Retinal pigment epithelial cell (primary cell): ENCODE data around the gene IL34.
A peak's percentile ranks its signal among the peaks of the same experiment; 100 is the strongest.

Experiments used
- DNase-seq: peaks from one replicate; pipeline ENCODE4 v3.0.0-alpha.2; 2010; ENCODE audit warnings: low read depth
- H3K4me3 ChIP-seq: 2 replicates; pipeline ENCODE4 v1.5.1; 2011; ENCODE audit warnings: mild to moderate bottlenecking, low read length, control low read depth, moderate library complexity
- TF ChIP-seq, protein P1 (sequence below): conservative IDR thresholded peaks from 2 replicates; pipeline ENCODE4 v1.5.1; 2011; ENCODE audit warnings: low read depth, low read length, control low read depth, inconsistent platforms

The IL34 gene

DNA sequence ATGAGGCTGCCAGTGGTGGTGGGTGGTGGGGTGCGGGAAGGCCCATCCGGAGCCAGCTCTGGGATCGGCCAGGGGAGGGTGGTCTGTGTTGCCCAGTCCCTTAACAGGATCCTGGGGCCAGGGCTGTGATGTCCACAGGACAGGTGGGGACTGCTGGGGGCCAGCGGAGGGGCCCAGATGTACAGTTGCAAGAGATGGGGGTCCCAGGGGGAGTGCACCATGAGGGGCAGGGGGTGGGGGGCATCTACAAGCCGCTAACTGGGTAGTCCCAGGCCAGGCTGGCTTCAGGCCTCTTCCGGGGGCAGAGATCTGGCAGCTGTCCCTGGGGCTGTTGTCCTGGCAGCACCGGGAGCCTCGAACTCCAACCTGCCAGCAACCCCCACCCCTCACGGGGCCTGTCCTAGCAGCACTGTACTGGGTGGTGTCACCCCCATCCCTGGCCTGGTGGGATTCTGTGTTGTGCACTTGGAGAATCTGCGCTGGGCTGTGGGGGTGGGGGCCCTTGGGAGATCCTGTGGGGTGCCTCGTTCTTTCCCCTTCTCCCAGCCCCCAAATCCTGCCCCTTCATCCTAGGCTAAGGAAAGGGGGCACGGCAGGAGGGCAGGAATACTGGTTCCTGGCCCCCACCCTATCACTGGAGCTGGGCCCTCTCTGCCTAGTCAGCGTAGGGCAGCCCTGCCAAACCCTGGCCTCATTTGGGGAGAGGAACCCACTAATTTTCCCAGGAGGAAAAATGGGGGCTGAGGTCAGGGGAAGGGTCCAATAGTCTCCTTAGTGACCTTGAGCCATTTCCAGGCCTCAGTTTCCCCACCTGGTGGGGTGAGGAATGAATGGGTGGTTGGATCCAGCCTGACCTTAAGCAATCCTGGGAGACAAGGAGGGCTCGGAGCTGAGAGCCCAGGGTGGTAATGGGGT, 38.0 kb downstream of the IL34 start:
- peak overlapping the region; percentile 86 for H3K4me3 ChIP-seq
- no peak for DNase-seq
- TF ChIP-seq, protein P1, sequence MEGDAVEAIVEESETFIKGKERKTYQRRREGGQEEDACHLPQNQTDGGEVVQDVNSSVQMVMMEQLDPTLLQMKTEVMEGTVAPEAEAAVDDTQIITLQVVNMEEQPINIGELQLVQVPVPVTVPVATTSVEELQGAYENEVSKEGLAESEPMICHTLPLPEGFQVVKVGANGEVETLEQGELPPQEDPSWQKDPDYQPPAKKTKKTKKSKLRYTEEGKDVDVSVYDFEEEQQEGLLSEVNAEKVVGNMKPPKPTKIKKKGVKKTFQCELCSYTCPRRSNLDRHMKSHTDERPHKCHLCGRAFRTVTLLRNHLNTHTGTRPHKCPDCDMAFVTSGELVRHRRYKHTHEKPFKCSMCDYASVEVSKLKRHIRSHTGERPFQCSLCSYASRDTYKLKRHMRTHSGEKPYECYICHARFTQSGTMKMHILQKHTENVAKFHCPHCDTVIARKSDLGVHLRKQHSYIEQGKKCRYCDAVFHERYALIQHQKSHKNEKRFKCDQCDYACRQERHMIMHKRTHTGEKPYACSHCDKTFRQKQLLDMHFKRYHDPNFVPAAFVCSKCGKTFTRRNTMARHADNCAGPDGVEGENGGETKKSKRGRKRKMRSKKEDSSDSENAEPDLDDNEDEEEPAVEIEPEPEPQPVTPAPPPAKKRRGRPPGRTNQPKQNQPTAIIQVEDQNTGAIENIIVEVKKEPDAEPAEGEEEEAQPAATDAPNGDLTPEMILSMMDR, result no peak

DNA sequence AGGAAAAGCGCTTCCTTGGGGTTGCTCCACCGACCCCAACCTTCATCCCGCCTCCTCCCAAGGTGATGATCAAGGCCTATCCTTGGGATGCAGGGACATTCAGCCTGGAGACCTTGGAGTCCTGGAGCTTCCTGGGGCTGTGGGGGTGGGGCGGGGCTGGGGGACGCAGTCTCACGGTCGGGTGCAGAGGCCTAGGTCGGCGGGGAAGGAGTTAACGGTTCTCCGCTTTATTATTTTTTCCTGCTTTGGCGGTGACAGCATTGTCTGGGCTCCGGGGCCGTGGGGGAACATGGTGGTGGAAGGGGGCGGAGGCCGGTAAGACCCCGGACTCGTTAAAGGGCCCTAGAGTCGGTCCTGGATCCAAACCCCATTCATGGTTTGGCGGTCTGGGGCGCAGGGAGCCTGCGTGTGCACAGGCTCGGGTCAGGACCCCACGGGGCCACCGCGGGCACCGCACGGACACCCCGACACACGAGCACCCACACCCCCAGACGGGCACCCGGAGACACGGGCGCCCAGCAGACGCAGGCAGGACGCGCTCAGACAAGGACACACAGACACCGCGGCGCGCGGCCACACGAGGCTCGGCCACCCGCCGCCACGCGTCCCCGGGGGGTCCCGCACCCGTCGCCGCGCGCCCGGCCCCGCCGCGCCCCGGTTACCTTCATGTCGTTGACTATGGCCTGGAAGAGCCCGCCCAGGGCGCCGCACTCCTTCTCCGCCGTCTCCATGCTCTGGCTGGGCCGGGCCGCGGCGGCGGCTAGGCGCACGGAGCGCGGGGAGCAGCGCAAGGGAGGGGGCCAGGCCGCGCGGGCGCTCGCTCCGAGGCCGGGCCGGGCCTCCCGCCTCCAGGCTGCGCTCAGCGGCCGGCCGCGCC, 38.9 kb downstream of the IL34 start:
- peak overlapping the region; percentile 86 for H3K4me3 ChIP-seq
- DNase-seq, result no peak
- TF ChIP-seq, protein P1, result no peak

DNA sequence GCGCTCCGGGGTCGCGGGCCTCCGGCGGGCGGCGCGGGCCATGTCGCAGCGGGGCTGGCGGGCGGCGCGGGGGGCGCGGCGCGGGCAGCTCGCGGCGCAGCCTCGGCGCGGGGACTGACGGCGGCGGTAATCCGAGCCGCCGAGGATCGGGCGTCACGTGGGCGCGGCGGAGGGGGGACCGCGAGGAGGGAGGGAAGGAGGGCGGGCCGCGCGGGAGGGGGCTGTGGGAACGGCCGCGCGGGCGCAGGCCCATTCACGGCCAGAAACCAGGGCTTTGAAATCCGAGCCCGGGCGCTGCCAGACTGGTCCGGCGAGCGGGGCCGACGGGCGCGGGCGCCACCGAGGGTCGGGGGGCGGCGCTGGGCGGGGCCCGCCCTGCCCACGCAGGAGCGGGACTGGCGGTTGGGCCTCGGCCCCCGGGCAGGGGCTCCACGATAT, 39.6 kb downstream of the IL34 start, which contains the start of gene MTSS2:
TSS of gene MTSS2 (minus strand) at position 116 of the 438 bp plus-strand sequence. CDS start 262 bp downstream, outside the sequence.
- peak; percentile 62 for DNase-seq
- peak within 1 kb of the TSS; percentile 86 for H3K4me3 ChIP-seq
- TF ChIP-seq, protein P1, result no peak

DNA sequence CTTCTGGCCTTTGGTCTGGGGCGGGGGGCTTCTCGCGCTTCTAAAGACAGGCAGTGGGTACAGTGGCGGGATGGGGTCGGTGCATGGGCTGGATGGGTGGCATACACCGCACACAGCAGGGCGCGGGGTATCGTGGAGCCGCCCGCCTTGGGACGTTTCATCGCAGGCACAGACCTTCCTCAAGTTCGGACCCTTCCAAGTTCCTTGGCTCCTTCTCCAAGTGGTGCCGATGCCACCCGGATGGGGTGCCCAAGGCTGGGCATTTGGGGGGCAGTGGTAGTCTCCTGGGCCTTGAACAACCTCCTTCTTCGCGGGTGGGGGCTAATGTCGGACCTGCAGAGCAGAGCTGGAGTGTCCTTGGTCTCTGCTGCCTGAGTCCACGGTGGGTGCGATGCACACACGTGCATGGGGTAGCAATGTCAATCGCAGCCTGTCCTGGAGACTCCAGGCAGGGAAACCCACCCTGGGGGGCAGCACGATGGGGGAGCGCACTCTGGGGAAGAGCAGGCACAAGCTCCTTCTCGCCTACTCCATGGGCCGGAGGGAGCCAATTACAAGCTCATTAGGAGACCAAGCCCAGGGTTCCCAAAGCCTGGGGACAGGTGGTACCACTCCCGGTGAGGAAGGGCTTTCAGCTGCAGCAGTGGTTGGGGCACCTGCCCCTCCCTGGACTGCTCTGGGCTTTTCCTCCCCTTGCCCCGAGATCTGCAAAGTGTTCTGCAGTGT, 40.2 kb downstream of the IL34 start:
- H3K4me3 ChIP-seq, result peak overlapping the region; percentile 31
- TF ChIP-seq, protein P1, result no peak

DNA sequence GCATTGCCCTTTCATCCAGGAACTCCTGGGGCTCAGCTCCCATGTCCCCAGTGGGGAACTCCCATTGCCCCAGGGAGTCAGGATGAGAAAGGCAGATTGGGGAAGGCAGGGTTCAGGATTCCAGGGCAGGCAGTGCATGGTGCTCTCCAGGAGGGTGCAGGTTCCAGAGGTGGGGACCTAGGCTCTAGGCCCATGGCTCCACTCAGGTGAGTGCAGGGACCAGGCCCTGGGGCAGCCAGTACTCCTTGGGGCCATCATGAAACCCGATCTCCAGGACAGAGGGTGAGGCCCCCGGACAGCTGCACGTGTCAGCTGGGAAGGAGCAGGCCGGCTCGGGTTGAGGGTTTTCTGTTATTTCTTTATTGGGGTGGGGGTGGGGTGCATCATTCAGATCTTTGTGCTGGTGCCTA, 40.7 kb downstream of the IL34 start:
- TF ChIP-seq, protein P1, result no peak

More for the DNA sequence above, 40.2 kb downstream of the IL34 start:
- no peak for DNase-seq

DNA sequence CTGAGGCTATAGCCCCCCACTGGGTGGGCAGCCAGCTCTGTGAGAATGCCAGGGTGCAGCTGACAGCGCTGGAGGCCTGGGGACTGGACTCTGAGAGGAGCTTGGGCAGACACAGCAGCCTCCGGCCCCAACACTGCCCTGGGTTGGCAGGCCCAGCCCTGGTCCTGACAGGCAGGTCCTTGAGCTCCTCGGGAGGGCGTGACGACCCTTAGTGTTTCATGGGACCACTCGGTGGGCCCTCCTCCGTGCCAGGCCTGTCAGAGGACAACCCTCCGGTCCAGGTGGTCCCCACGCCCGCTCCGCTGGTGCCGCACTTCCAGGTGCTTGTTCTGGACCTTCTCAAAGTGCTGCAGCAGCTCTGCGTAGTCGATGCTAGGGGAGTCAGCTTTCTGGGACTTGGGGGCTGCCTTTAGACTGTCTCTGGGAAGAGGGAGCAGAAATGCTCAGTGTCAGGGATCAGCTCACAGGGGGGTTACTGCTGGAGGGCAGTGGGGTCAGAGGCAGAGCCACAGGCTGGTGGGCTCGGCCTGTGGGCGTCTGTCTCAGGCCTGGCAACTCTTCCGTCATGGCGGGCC, 41.4 kb downstream of the IL34 start:
- TF ChIP-seq, protein P1, result no peak
- no peak for DNase-seq
- no peak overlapping the region for H3K4me3 ChIP-seq

More for the DNA sequence above, 40.7 kb downstream of the IL34 start:
- no peak for DNase-seq
- no peak overlapping the region for H3K4me3 ChIP-seq
